NCI-H146 treated with DMSO at 0.1 percent for 48 hours (cell line): ENCODE measurements around the gene LHFPL3.
"Not testable (repeated sequence)": the region's sequence is repeated elsewhere in the genome, so short reads cannot be mapped to it uniquely, and the experiment has no call there.

ENCODE experiments used
- DNase-seq: peaks from one replicate; lab custom pipeline; 2025; ENCODE audit not compliant: unreplicated experiment; lab: John Stamatoyannopoulos, UW

LHFPL3 gene

DNA sequence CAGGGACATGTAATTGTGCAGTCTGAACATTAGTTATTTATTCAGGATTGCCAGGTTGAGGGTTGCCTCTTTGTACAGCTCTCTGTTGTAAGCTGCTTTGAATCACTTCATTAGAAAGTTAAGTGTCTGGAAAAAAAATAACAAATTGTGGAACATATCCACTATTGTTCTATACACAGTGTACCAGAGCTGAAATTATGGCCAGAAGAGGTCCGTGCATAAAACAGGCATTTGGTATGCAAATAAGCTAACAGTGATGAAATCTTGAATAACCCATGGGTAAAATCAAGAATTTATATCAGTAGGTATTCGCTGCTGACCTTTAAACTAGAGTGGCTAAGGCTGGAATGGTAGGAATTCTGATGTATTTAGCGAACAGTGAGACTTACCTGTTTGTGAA, 152.1 kb downstream of the LHFPL3 start:
- DNase-seq, result no peak

DNA sequence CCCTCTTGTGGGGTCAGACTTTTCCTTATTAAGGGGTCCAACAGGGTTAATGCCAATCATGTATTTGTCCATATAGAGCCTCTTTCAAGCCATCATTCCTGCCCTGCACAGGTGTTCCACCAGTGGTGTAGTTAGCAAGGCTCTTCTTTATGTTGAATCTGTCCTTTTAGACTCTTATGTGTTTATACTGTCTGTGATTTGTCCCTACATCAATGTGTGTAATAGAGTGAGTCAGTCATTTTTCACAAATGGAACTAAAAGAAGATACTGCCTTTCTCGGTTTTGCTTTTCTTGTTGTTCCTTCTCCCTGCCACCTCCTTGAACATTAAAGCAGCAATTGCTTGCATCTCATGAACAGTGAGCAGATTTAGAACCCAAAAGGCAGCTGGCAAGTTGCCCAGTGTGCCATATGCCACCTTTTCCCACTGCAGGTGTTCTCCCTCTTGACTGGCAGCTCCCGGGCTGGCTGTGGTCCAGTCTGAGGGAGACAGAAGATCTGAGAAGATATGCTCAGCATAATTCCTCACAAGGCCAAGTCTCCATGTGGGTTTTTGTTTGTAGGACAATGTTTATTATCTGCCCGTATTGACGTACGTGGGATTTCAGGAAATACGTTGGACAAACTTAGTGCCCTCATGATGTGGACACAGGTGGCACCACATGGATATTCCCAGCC, 154.1 kb downstream of the LHFPL3 start:
- no peak for DNase-seq

DNA sequence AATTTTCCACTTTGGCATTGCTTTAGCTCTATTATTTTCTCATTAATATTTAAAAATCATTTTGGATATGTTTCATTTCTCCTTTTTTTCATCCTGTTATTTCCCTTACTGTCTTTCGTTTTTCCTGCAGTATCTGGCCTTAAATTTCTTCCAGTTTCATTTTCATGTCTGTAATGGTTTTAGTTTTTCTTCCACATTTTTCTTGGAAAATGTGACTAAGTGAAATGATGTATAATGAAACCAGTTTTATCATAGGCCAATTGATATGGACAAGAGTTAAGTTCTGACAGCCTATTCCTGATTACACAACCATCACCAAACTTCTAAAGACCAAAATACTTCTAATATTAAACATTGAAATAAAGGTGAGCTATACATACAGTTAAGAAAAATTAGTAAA, 158.5 kb downstream of the LHFPL3 start:
- no peak for DNase-seq

DNA sequence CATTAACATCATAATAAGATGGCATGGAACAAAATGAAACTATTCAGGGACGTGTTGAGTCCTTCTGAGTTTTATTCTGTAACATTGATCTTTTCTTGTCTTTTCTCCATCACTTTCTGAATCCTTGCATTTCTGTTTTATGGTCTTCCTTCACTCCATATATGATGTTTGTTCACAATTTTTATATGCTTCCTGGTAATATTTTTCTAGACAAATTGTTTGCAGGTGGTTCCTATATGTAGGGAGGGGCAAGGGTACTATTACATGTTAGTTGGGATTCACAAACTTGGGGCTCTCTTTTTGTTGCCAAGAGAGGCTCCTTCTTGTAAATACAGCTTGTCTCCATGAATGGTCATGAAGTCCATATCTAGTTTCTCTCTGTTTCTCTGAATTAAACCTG, 159.2 kb downstream of the LHFPL3 start:
- no peak for DNase-seq

DNA sequence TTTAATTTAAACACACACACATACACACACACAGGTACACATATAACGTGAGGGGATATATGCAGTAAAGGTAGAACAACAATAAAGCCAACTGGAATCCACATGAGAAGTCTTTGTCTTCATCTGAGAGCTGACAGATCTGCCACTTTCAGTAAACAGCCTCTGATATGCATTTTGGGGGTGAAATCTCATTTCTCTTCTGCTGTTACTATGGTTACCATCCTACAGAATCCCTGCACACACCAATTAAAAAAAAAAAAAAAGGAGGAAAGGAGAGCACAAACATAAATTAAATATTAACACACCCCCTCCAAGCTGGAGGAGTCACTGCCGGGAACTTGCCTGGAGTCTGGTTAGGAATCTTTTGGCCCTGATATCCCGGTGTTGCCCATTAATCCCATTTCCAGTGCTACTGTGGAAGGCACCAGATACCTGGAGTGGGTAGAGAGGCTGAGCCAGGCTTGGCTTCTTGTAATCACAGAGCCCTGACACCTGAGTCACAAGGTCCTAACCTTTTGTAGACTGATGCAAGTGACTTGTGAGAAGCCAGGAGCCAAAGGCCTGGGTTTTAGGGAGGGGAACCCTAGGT, 169.1 kb downstream of the LHFPL3 start:
- no peak for DNase-seq

DNA sequence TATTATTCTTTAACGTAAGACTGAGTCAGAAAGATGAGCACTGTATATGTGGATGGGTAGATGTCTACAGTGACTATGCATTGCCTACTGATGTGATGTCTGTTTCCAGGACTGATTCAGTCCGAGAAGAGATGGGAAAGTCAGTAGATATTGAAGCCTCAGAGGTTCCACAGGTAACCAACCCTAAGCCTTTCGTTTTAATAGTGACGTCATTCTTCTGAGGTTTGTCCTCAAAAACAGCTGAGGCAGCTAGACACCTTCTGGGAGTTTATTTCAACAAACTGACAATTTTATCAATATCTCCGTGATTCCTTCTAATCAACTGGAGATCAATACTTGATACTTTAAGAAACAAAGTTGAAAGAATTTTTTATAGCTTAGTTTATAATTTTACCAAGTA, 171.6 kb downstream of the LHFPL3 start:
- no peak for DNase-seq

DNA sequence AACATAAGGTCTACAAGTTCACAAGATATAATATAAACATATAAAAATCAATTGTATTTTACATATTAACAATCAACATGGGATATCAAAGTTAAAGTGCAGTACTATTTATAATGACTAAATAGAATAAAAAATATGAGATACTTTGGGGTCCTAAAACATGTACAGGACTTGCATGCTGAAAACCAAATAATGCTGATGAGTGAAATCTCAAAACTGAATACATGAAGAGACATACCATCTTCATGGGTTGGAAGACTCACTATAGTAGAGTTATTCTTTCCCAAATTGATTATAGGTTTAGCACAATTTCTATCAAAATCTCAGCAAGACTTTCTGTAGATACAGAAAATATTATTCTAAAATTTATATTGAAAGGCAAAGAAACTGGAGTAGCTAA, 181.5 kb downstream of the LHFPL3 start:
- DNase-seq, result no peak

DNA sequence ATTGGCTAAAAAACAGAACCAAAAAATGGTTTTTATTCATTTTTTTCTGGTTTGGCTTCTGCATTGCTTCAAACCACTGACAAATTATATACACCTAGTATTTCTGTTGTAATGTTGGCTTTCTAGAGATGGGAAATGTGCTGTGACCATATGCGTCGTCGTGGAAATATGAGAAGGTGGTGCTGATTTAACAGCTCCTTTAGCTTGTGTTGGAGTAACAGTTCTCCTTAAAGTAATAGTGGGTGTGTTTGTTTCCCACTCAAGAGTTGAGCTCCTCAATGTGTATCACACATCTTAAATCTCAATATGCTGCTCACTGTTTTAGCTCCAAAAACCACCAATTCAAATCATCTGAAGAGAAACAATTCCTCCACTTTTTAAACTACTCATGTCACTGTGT, 196.4 kb downstream of the LHFPL3 start:
- no peak for DNase-seq

DNA sequence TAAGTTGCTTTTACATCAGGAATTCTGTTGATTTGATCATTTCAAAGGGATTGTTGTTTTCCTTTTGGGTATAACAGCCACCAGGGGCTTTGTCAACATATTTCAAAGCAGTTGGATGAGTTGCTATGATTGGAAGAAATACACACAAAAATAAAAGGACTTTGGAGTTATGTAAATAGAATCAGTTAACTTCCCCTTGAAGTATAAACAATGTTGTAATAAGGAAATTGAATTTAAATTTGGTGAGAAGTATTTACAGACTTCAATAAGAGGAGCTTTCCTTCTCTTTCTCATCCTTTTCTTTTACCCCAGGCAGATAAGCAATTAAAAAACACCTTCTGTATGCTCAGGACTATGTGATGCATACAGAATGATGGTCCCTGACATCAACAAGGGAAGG, 199.7 kb downstream of the LHFPL3 start:
- DNase-seq, result no peak

DNA sequence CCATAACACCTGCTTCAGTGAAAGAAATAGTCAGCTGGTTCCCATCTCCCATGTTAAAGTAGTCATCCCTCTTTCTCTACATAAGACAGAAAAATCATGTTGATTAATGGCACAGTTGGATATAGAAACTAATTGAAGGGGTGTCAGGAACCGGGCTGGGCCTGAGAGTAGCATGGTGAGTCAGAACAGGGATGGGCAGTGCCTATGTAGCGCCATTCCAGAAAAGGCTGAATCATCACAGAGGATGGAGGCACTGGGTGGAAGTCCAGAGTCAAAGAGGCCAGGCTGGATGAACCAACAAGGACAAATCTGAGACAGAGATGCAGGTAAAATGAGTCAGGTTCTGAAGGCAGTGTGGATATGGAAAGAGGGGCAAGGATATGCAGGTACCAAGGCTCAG, 201.2 kb downstream of the LHFPL3 start:
- no peak for DNase-seq

DNA sequence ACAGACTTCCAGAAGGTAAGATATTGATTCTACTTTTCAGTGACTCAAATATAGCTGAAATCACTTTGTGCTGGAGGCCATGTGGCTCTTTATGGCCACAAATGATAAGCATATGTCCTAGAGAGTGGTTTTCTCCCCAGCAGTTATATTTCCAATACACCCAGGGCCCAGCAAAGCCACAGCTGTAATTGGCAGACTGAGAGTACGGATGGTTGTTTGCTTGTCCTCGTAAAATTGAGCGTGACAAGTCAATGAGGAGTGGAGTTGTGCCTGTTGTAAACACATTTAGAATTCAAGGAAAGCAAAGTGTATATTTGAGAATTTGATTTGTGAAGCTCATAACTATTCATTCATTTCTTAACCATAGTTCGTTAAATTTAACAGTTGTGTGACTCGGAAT, 201.8 kb downstream of the LHFPL3 start:
- DNase-seq, result no peak

DNA sequence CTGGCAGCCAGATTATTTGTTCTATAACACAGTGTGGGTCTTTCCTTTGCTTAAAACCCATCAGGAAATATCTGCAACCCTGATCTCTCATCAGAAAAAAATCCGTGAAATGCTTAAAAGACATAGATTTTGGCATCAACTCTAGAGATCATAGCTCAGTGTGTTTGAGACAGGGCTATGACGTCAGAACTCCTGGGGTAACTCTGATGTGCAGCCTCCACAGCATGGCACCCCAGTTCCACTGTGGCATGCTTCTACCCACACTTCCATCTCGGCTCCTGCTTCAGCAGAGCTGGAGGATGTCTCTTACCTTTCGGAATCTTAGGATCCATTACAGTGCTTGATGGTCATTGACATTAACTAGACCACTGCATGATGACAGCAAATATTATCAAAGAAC, 205.7 kb downstream of the LHFPL3 start:
- no peak for DNase-seq

DNA sequence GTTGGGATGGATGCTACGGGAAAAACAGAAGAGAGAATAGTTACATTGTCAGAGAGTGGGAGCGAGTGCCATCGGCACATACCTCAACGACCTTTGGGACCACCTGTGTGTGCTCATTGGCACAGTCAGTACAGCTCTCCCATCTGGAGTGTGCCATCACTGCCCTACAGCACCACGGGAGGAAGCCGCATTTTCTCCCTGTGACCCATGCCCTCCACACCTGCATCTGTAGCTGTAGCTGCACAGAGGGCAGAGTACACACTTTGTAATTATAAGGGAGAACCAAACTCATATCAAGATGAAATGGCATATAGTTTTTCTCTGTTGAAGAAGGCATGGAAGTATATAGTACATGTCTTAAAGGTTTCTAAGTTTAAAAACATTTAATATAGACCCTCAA, 207.4 kb downstream of the LHFPL3 start:
- no peak for DNase-seq

DNA sequence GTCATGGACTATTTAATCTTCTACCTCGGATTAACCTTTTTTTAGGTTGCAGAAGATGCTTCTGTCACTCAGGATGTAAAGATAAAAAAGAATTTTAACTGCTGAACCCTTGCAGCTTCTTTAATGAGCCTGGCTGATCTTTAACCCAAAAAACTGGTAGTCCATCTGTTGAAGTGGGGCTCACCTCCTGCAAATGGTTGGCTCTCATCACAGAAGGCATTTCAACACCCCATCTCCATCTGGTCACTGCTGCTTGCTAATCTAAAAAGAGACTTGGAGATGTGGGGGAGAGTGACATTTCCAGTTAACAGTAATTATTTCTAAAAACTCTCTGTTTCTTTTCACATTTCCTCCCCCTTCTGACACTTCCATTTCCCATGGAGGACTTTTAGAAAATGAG, 208.6 kb downstream of the LHFPL3 start:
- no peak for DNase-seq

DNA sequence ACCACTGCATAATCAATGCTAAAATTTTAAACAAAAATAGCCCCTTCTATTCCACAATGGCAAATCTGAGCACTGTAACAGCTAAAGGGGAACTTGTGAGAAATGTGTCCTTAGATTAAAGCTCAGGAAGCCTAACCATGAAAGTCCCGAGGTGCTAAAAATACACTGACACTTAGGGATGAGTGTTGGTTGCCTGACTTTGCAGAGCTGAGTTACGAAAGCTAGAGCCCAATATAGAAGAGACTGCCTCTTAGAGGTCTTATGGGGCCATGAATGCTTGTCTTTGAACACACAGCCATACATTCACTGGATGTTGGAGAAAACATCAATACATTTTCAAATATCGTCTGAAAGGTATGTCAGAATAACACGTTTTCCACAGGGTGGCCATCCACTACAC, 209.7 kb downstream of the LHFPL3 start:
- DNase-seq, result no peak

DNA sequence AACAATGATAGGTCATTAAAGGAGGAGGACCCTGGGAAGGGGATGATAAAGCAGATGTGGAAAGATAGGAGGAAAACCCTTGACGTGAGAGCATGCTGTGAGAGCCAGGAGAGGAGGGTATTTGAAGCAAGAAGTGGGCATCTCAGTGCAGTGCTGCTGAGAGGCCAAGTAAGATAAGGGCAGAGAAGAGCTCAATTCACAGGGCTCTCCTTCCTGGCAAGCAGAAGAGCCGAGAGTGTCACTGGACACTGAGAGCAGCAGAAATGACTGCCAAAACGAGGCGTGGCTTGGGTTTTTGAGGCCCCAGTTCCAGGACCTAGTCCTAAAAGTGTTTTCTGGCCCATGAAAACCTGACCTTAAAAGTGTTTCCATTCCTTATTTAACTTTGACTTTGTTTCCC, 213.5 kb downstream of the LHFPL3 start:
- no peak for DNase-seq

DNA sequence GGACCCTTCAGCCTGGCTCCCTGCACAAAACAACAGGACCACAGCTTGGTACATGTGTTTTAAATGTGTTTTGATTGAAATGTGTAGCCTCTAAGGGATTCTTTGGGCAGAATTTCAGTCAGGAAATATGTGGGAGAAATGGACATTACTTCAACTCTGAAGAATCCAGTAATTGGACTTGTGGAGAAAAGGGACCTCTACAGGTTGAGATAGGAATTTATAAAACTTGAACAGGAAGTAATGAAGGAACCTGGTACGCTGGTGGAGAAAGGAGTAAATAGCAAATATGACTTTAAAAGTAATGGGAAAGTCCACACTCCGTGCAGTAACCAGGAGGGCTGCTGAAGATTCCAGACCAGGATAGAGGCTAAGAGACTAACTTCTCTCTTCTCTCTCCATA, 220.5 kb downstream of the LHFPL3 start:
- DNase-seq, result no peak

DNA sequence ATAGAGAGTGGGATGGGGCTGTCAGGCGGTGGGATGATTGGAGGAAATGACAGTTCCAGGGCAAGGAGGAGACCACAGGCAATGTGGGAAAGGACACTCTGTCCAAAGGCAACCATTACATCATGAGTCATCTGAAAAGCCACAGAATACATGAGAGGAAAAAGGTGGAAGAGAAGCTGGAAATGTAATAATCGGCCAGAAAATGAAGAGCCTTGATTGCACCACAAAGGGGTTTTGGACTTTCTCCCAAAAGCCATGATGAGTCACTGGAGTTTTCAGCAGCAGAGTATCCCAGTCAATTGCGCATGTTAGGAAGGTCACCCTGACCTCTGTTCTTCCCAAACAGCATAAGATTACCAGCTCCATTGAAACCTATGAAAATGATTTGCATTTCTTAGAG, 222.0 kb downstream of the LHFPL3 start:
- no peak for DNase-seq

DNA sequence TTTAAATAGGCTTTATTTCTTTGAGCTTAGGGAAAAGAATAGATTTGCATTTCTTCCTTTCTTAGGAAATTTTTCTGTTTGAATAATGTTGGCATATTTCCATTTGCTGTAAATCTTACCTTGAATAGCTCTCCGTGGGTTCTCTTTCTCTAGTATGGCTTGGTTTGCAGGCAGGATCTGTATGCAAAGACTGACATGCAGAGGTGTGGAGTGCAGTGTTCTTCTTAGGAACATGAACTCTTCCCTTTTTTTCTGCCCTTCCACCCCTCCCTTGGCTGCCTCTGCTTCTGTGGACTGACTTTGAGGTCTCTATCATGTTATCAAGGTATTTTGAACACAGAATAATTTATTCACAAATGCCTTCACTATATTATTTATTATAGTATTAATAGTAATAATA, 222.8 kb downstream of the LHFPL3 start:
- no peak for DNase-seq

DNA sequence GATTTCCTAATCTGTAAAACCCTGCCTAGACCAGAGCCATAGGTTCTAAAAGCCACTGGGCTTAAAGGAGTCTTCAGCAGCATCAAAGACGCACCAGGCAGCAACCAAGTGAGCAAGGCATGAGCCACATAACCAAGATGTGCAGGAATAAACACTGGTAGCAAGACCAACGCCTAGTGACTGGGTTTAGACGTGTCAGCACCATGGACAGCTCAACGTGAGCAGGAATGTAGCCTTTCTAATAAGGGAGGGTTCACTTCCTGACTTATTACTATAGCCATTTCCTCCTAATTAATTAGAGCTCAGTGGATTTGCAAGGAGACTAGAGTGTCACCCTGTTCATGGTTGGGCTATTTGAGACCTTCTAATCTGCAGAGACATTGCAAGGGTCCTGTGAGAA, 223.7 kb downstream of the LHFPL3 start:
- no peak for DNase-seq

DNA sequence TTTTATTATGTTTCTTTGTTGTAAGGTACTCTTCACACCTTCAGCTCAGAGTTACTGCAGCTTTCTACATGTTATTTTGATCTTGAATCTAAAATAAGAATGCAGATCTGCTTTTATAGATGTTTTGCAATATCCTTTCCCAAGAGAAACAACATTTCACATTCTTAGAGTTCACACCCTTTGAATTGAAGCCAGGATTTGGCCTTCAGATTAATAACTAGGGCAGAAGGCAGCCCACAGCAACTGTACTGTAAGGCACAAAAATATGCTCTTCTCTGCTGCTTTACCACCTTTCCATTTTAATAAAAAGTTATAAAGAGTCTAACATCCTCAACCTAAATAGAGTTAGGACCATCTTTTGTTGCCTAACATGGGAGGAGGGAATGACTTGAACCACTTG, 224.7 kb downstream of the LHFPL3 start:
- DNase-seq, result no peak

DNA sequence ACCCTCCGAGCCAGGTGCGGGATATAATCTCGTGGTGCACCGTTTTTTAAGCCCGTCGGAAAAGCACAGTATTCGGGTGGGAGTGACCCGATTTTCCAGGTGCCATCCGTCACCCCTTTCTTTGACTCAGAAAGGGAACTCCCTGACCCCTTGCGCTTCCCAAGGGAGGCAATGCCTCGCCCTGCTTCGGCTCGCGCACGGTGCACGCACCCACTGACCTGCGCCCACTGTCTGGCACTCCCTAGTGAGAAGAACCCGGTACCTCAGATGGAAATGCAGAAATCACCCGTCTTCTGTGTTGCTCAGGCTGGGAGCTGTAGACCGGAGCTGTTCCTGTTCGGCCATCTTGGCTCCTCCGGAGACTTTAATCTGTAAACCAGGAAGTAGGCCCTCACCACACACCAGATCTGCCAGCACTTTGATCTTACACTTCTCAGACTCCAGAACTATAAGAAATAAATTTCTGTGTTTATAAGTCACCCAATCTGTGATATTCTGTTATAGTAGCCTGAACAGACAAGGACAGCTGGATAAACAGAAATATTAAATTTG, 235.0 kb downstream of the LHFPL3 start:
- DNase-seq, result not testable (repeated sequence)

DNA sequence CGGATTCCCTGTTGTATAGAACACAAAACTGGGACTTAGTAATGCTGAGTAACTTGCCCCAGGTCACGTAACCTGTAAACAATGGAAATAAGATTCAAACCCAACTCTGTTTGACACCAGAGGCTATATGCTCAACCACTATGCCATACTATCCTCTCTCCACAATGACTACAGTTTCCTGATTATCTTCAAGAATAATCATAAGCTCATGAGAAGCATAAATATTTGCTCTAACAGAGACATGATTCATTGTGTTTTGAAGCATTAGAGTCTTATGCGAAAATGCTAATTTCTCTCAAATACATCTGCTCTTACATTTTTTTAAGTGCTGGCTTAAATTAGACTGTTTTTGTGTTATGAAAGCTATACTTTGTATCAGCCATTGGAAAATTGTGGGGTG, 241.3 kb downstream of the LHFPL3 start:
- no peak for DNase-seq
